NCI-H2196 (cell line): ENCODE data around the gene PLXNC1.

Experiments used
- DNase-seq: peaks from one replicate; lab custom pipeline; 2025; ENCODE audit not compliant: unreplicated experiment; lab: John Stamatoyannopoulos, UW

PLXNC1 gene

GRCh38 chr12:94178882-94179281 is 30.5 kb downstream of the PLXNC1 start:
- DNase-seq = no peak

GRCh38 chr12:94179723-94180122 is 31.3 kb downstream of the PLXNC1 start:
- no peak for DNase-seq

- DNase-seq = no peak
Observed at GRCh38 chr12:94180558-94181296, 32.4 kb downstream of the PLXNC1 start.

- DNase-seq = no peak
Observed at GRCh38 chr12:94182986-94183707, 34.8 kb downstream of the PLXNC1 start.

GRCh38 chr12:94183708-94184379 is 35.5 kb downstream of the PLXNC1 start:
- DNase-seq = no peak

GRCh38 chr12:94184995-94185719 is 36.8 kb downstream of the PLXNC1 start:
- no peak for DNase-seq

- no peak for DNase-seq
Observed at GRCh38 chr12:94185801-94186200, 37.4 kb downstream of the PLXNC1 start.

- no peak for DNase-seq
Observed at GRCh38 chr12:94186278-94187241, 38.2 kb downstream of the PLXNC1 start.

- no peak for DNase-seq
Observed at GRCh38 chr12:94187361-94187760, 39.0 kb downstream of the PLXNC1 start.

- no peak for DNase-seq
Observed at GRCh38 chr12:94190623-94191022, 42.2 kb downstream of the PLXNC1 start.

GRCh38 chr12:94191023-94191422 is 42.6 kb downstream of the PLXNC1 start:
- no peak for DNase-seq

GRCh38 chr12:94191811-94192210 is 43.4 kb downstream of the PLXNC1 start:
- no peak for DNase-seq

GRCh38 chr12:94192506-94192905 is 44.1 kb downstream of the PLXNC1 start:
- no peak for DNase-seq

- DNase-seq = no peak
Observed at GRCh38 chr12:94193168-94193567, 44.8 kb downstream of the PLXNC1 start.

- no peak for DNase-seq
Observed at GRCh38 chr12:94195483-94195882, 47.1 kb downstream of the PLXNC1 start.

GRCh38 chr12:94198469-94198868 is 50.1 kb downstream of the PLXNC1 start:
- no peak for DNase-seq

- DNase-seq = no peak
Observed at GRCh38 chr12:94198872-94199271, 50.5 kb downstream of the PLXNC1 start.

GRCh38 chr12:94200069-94200468 is 51.7 kb downstream of the PLXNC1 start:
- no peak for DNase-seq

- DNase-seq = no peak
Observed at GRCh38 chr12:94200695-94201094, 52.3 kb downstream of the PLXNC1 start.
